DMS79 treated with DMSO at 0.1 percent for 48 hours (cell line): ENCODE data around the gene NEUROG3.

Source experiments
- DNase-seq: peaks from one replicate; lab custom pipeline; 2025; lab: John Stamatoyannopoulos, UW

NEUROG3 gene, protein sequence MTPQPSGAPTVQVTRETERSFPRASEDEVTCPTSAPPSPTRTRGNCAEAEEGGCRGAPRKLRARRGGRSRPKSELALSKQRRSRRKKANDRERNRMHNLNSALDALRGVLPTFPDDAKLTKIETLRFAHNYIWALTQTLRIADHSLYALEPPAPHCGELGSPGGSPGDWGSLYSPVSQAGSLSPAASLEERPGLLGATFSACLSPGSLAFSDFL

DNA sequence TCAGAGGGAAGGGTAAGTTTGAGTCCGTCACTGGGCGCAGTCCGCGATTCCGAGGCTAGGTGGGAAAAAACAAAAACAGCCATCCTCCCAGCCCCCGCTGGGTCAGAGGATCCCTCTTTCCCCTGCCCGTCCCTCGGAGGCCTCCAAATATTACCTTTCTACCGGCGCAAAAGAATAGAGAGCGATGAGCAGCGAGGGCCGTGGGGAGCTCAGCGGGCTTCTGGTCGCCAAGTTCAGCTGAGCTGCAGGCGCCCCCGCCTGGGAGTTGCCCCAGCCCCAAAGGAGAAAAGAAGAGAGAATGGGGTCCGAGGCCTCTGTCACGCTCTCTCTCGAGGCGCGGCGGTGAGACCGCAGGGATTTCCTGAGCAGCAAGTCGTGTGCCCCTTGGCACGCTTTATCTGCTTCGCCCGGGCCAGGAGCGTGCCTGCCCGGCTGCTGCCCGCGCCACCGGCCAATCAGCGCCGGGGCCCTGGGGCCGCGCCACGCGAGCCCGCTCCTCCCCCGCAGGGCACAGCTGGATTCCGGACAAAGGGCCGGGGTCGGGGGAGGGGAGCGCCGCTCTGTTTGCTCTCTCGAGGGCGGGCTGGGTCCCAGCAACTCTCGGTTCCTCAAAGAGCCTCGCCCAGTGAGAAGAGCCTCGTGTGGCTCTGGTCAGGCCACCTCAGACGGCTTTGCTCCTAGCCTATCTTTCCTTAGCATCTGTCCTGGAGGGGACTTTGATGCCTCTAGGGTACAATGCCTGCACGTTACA is at the start of gene NEUROG3:
Gene NEUROG3, minus strand, starts transcription at position 367 of the 751 bp plus-strand sequence. CDS start 379 bp downstream, outside the sequence.
- no peak for DNase-seq

GRCh38 chr10:69620625-69621024 is 47.4 kb upstream of the NEUROG3 start:
- DNase-seq: no peak

DNA sequence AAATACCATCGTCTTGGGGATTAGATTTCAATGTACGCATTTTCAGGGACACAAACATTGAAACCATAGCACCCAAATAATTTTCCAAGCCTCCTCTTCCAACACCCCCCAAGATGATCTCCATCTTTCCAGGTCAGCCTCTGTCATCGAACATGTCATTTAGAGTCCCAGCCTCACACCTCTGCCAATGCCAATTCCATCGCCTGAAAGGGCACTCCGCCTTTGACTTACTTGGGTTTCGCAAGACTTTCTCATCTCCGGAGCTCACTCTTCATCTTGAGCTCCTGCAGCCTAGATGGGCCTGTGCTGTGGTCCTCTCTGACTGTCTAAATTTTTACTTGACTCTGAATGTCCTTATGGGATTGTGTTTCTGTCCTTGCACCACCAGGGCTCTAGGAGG is 46.4 kb upstream of the NEUROG3 start:
- no peak for DNase-seq

DNA sequence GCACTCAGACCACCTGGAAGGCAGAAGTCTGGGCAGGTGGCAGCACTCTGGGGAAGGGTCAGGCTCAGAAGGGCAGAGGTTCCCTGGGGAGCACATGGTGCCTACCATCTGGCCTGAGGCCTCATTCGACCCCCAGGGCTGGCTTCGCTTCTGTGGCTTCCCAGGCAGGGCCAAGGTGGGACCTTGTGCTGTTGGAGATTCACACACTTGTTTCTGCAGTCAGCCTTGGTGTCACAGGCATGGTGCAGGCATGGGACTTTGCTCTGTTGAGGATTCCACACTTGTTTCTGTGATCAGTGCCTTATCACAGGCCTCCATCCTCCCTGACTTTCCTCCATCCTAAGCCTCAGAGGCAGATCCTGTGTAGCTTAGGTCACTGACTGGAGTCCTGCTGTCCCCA is 45.5 kb upstream of the NEUROG3 start:
- no peak for DNase-seq

DNA sequence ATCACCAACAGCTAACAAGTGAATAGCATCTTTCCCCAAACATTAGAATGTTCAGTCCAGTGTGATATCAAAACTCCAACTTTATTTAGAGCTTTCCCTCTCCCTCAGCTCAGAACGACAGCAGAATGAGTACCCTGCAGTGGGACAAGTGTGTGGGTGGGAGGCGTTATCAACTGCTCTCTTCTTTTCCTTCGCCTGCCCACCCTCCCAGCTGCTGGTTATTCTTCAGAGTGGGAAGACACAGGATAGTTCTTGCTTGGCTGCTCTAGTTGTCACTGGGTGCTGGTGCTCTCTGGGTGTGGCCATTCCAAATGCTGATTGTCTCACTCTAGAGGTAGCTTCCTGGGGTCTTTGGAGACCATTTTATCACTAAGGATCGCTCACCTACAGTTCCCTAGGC is 43.1 kb upstream of the NEUROG3 start:
- no peak for DNase-seq

DNA sequence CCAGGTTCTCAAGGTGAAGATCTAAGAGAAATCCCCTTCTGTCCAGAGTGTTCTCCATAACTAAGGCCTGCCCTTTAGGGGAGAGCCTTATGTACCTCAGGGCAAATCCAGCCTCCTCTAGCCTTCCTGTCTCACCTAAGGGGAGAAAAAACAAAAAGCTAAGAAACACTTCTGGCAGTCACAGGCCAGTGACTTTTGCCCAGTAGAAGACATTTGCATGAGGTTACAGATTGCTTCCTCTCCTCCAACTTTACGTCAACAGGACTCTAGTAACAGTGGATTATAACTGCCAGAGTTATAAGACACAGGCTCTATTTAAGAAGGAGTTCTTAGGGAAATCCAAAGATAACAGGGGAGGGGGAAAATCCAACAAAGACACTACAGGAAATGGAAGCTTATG is 40.9 kb upstream of the NEUROG3 start:
- no peak for DNase-seq

- DNase-seq: no peak
These were observed 39.5 kb upstream of the NEUROG3 start for GRCh38 chr10:69612760-69613159.

GRCh38 chr10:69609077-69609476 is 35.9 kb upstream of the NEUROG3 start:
- no peak for DNase-seq

- no peak for DNase-seq
These were observed 27.6 kb upstream of the NEUROG3 start for GRCh38 chr10:69600761-69601330.

DNA sequence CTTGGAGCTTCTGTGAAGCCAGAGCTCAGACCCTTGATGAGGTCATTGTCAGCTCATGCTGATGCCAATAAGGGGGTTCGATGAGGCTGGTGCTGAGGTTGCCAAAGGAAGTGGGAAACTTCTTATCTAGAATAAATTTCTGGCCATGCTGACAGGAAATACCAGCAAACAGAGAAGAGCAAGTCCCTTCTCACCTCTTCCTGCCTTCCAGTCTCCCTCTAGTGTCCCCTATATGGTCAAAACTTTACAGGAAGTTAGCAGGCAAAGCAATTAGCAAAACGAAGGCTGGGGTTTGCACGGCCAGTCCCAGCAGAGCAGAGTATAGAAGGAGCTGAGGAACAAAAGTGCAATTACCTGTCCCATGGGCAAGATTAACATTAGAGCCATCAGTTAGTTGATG is 15.1 kb upstream of the NEUROG3 start:
- no peak for DNase-seq

- no peak for DNase-seq
These were observed 11.4 kb upstream of the NEUROG3 start for GRCh38 chr10:69584624-69585023.

DNA sequence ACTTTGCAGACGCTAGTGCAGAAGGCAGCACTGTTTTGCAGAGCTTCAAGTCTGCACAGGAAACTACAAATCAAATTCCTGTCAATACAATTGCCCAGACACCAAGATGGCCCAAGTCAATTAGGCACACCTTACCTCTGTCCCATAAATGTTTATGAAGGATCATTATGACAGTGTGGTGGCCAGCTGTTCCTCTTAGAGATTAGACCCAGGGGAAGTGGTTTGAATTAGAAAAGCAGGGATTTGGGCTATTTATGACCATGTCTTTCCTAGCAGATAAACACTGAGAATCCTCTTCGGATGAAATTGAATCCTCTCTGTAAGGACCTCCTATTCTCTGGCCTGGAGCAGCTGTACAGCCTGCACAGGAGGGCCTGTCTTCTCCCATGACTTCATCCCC is 9.9 kb upstream of the NEUROG3 start:
- no peak for DNase-seq

- no peak for DNase-seq
These were observed 7.2 kb upstream of the NEUROG3 start for GRCh38 chr10:69580435-69580834.

DNA sequence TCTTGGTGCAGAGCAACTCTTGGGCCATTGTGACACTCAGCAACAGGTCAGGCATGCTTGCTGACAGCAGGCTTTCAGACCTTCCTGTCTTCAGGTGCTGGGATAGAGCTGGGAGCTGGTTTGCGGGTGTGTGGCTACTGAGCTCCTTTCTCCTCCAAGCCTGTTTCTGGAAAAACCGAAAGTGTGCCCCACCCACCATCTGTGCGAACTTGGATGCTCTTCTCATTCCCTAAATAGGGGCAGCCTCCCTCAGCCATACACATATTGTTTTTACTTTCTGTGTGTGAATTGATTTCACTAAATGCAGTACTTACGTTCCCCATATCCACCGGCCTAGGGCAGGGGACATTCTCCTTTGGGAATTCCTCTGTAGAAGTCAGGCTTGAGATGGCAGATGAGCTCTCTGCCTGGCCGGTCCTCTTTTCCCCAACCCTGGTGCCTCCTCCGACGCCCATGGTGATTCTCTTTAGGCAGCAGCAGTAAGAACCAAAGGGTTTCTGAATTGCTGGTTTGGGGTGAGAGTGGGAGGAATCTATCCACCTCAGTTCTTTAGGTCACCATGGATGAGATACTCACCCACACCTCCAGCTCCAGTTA is 6.3 kb upstream of the NEUROG3 start:
- no peak for DNase-seq

GRCh38 chr10:69578508-69578991 is 5.3 kb upstream of the NEUROG3 start:
- no peak for DNase-seq

DNA sequence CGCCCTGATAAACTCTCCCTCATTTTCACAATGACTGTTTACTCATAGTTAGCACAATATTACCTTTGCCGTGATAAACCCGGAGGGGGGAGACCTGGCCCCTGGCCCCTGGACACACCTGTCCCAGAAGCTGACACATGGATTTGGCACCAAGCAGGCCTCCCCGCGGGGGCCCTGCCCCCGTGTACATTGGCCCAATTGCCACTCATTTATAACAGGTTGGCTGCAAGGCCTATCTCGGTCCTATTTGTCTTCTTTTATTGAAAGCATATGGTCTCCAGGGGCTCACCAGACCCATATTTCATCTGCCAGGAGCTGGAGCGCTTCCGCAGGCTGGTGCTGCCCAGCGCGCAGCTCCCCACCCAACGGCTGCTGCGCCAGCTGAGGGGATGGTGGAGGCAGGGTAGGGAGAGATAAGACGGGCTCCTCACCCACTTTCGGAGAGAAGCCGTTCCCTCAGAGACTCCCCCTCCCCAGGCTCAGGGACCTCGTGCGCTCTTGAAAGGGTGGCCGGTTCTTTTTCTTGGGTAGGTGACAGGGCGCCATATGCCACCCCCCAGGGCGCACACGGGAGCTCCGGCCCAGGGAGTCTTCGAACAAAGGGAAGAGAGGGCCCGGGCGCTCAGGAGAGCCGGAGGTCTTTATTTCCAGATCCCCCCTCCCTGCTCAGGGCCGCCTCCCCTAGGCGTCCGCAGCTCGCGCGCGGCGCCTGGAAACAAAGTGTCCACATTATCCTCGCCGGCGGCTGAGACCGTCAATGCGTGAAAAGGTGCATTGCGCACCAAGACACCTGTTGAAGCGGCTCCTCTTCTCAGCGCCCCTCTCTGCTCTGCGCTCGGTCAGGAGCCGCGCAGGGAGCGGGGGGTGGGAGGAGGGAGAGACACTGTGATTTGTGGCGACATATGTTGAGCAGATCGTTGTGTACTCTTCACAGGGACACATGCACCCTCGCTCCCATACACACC is 4.3 kb upstream of the NEUROG3 start:
- no peak for DNase-seq

DNA sequence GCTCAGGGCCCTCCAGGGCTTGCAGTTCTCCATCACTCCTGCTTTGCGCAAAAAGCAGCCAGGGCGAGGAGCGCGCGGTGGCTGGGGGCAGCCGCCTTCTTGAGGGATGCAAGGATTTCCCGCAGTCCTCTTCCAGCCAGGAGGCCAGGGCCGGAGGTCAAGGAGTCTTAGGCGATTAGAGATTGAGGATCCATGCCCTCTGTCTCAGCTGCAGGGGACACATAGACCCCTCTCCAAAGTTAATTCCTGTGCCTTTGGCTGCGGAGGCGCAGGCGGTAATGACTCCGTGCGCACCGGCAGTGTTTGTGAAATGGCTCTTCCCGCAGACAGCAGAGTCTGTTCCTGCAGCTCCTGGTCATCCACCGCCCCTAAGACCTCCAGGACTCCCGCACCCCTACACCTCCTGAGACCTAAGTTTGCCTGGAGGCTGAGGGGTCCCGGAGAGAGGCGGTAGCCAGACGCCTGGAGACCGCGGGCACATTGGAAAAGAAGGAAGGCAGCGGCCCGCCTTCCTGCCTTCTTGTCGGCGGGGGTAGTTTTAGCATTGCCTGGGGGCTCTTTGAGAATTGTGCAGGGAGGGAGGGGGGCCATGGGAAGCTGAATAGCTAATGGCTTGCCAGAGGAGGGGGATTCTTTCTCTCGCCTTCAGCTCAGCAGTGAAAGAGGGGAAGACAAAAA is 3.3 kb upstream of the NEUROG3 start:
- no peak for DNase-seq

DNA sequence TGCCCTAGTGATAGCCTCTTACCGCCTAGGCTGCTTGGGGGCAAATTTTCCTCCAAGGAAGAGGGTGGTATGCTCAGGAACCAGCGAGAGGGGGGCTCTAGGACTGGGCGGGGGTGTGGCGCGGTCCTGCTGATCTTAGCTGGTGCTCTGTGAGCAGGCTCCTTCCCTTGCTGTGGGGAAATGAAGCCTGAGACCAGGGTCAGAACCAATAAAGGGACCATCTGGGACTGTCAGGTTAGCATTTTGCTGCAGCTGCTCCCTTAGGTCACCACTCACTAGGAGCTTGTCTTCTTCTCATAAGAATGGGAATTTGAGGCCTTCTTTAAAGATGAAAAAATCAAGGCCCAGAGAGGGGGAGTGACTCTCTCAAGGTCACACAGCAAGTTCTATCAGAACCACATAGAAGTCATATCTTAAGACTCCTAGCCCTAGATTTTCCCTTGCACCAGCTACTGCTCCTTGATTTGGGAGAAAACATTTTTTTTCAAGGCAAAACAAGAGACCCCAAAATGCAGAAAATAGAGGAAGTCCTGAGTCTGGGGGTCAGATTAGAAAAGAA is 2.0 kb upstream of the NEUROG3 start:
- DNase-seq: no peak

DNA sequence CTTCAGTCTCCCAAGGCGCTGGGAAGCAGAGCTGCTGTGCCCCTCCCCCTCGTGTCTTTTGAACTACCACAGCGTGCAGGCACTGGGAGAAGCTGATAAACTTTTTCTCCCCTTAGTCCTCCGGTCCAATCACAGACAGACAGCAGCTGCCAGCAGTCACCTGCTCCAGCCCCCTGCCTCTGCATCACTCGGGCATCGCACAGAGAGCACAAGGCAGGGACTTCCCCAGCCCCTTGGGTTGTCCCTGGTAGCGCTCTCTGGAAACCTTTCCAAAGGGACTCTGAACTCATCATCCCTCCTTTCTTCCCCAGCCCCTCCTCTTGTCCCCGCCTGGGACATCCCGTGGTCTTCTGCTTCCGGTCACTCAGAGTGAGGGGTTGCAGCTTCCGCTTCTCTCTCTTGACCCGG is 1.4 kb upstream of the NEUROG3 start:
- no peak for DNase-seq

DNA sequence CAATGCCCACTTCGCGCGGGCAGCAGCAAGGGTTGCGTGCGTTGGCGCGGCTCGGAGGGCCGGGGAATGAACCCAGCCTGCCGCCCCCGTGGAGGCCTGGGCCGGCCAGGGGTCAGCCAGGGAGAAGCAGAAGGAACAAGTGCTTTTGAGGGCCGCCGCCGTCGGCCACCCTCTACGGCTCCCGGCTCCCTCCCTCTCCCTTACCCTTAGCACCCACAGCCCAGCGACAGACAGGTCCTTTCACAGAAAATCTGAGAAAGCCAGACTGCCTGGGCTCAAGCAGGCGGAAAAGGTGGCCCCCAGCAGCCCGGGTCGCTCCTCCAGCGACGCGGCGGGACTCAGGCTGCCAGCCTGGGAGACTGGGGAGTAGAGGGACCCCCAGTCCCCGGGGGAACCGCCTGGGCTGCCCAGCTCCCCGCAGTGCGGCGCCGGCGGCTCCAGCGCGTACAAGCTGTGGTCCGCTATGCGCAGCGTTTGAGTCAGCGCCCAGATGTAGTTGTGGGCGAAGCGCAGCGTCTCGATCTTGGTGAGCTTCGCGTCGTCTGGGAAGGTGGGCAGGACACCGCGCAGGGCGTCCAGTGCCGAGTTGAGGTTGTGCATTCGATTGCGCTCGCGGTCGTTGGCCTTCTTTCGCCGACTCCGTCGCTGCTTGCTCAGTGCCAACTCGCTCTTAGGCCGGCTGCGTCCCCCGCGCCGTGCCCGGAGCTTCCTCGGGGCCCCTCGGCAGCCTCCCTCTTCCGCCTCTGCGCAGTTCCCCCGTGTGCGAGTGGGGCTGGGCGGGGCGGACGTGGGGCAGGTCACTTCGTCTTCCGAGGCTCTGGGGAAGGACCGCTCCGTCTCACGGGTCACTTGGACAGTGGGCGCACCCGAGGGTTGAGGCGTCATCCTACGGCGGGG is 815 bp downstream of the NEUROG3 start:
- no peak for DNase-seq
